Measurements from ENCODE around the gene TRAPPC12.

DNA sequence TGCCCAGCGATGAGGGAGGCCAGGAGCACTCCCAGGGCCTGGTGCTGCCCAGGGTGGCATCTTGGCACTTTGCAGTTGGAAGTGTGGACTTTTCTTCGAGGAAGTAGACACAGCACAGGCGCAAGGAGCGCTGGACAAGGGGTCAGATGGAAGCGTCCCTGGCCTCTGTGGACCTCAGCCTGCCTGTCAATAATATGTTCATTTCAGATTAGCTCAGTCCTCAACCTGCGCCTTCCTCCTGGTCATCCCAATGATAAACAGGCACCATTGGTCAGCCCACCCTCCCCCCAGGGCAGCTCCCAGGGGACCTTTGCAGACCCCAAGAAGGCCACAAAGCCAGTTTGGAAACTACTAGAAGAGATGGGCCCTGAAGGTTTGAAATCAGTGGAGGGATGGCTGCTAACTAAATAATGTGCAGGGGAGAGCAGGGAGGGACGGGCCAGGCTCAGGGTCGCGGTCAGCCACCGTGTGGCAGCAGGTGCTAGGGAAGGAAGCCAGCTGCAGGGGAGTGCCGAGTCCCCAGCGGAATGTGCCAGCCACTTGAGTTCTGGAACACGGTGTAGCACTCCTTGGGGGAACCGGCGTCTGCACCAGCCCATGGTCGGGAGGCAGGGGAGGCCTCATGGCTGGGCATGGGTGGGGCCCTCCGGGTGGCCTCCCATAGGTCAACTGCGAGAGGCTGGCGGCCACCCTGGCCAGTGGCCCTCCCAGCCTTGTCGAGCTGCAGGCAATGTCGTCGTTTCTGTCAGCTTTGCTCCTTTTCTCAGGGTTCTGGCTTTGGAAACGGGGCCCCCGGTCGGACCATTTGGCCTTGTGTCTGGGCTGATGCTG, 79.9 kb downstream of the TRAPPC12 start:
- TF ChIP-seq YY1 (IDR thresholded peaks at IDR 0.05; ENCODE audit: insufficient read depth, insufficient read length) (no peak), ZNF274 (IDR thresholded peaks at IDR 0.05; ENCODE audit: low read depth, low read length) (no peak)
